ENCODE data around the gene ZNF792. TPM values are rescaled to one million over a fixed set of nuclear protein-coding genes. Genes with fewer than 3 reads are reported as not detected.

The ZNF792 gene
- polyA plus RNA-seq, 1 donor from 2014 or later, result 3.7 TPM

- Histone ChIP-seq H3K9me2 (ENCODE audit: insufficient read depth, low read length) (no peaks in the 10 kb centered on the region), H3K27me3 (ENCODE audit: insufficient read depth, low read depth, low read length) (no peaks in the 10 kb centered on the region), H4K20me1 (ENCODE audit: insufficient read depth) (no peaks in the 10 kb centered on the region), H2AFZ (ENCODE audit: low read depth, low read length) (peak within 1 kb of the TSS; percentile 53), H3K4me3 (ENCODE audit: low read length) (peak within 1 kb of the TSS; percentile 77), H3F3A (ENCODE audit: insufficient read depth, low read length, poor library complexity, severe bottlenecking) (peaks cover 3% of the 10 kb centered on the region), H3K36me3 (ENCODE audit: insufficient read depth, low read length) (no peaks in the 10 kb centered on the region), H3K4me2 (ENCODE audit: low read length) (peak within 1 kb of the TSS; percentile 52), H3K9ac (ENCODE audit: low read length) (peak within 1 kb of the TSS; percentile 66), H3K27ac (ENCODE audit: low read length) (peak within 1 kb of the TSS; percentile 16), H3K79me2 (replicated peaks; ENCODE audit: insufficient read depth, low read length) (no peaks in the 10 kb centered on the region), H3K9me3 (ENCODE audit: low read length) (no peaks in the 10 kb centered on the region)
- TF ChIP-seq RAD21 (conservative IDR thresholded peaks at IDR 0.05) (peak; percentile 36), CTCF (IDR thresholded peaks at IDR 0.05; ENCODE audit: poor library complexity, severe bottlenecking) (peak; percentile 26), EZH2 (IDR thresholded peaks at IDR 0.05; ENCODE audit: borderline replicate concordance, insufficient read depth, low read length, poor library complexity, severe bottlenecking) (no peak), TAF1 (IDR thresholded peaks at IDR 0.05; ENCODE audit: low read depth) (peak; percentile 61), MXI1 (conservative IDR thresholded peaks at IDR 0.05; ENCODE audit: poor library complexity, severe bottlenecking) (peak; percentile 88), EP300 (conservative IDR thresholded peaks at IDR 0.05; ENCODE audit: poor library complexity, severe bottlenecking) (no peak), POLR2AphosphoS5 (IDR thresholded peaks at IDR 0.05) (peak; percentile 39), REST (IDR thresholded peaks at IDR 0.05; ENCODE audit: borderline replicate concordance) (no peak), SMC3 (conservative IDR thresholded peaks at IDR 0.05; ENCODE audit: poor library complexity) (peak; percentile 47)
Observed at GRCh38 chr19:34926685-34927375, 37.2 kb downstream of the ZNF792 start, which contains the start of gene ZNF30. ZNF30 (plus strand) TSS chr19:34926903; CDS start chr19:34929948, 3,045 bp downstream.

- Histone ChIP-seq H3K4me3 (ENCODE audit: low read length) (peak overlapping the region; percentile 77), H3K9me2 (ENCODE audit: insufficient read depth, low read length) (no peaks in the 10 kb centered on the region), H3K27me3 (ENCODE audit: insufficient read depth, low read depth, low read length) (no peaks in the 10 kb centered on the region), H3F3A (ENCODE audit: insufficient read depth, low read length, poor library complexity, severe bottlenecking) (peaks cover 3% of the 10 kb centered on the region), H3K9me3 (ENCODE audit: low read length) (no peaks in the 10 kb centered on the region), H3K27ac (ENCODE audit: low read length) (no peak overlapping the region), H3K4me2 (ENCODE audit: low read length) (peak overlapping the region; percentile 52), H2AFZ (ENCODE audit: low read depth, low read length) (peak overlapping the region; percentile 53), H3K36me3 (ENCODE audit: insufficient read depth, low read length) (no peaks in the 10 kb centered on the region), H3K9ac (ENCODE audit: low read length) (peak overlapping the region; percentile 66), H4K20me1 (ENCODE audit: insufficient read depth) (no peaks in the 10 kb centered on the region), H3K79me2 (replicated peaks; ENCODE audit: insufficient read depth, low read length) (no peaks in the 10 kb centered on the region)
- TF ChIP-seq TAF1 (IDR thresholded peaks at IDR 0.05; ENCODE audit: low read depth) (no peak), EZH2 (IDR thresholded peaks at IDR 0.05; ENCODE audit: borderline replicate concordance, insufficient read depth, low read length, poor library complexity, severe bottlenecking) (no peak)
Observed at GRCh38 chr19:34926361-34926684, 37.7 kb downstream of the ZNF792 start.

Measured in neural cell (in vitro differentiated cells).